Measurements from ENCODE around the gene PEDS1. TPM values are rescaled to one million over a fixed set of nuclear protein-coding genes. Genes with fewer than 3 reads are reported as not detected.
"Not testable (repeated sequence)": the region's sequence is repeated elsewhere in the genome, so short reads cannot be mapped to it uniquely, and the experiment has no call there.

PEDS1 gene
- total RNA-seq, 1 donor from 2014 or later, result 26.1 TPM

GRCh38 chr20:50107086-50107660 is 46.4 kb downstream of the PEDS1 start:
- no peak for DNase-seq (ENCODE audit: low read depth, low spot score)
- no peaks in the 10 kb centered on the region for H3K9me3 Mint-ChIP-seq
- no peaks in the 10 kb centered on the region for H3K27me3 Mint-ChIP-seq (ENCODE audit: low read depth)
- peak overlapping the region; percentile 59 for H3K4me3 Mint-ChIP-seq
- H3K4me1 Mint-ChIP-seq, result peaks cover 58% of the 10 kb centered on the region
- H3K27ac Mint-ChIP-seq (ENCODE audit: unreplicated experiment), result no peak overlapping the region
- no peak for TF ChIP-seq CTCF (conservative IDR thresholded peaks at IDR 0.05)
- no peaks in the 10 kb centered on the region for H3K36me3 Mint-ChIP-seq (ENCODE audit: low read depth)

DNA sequence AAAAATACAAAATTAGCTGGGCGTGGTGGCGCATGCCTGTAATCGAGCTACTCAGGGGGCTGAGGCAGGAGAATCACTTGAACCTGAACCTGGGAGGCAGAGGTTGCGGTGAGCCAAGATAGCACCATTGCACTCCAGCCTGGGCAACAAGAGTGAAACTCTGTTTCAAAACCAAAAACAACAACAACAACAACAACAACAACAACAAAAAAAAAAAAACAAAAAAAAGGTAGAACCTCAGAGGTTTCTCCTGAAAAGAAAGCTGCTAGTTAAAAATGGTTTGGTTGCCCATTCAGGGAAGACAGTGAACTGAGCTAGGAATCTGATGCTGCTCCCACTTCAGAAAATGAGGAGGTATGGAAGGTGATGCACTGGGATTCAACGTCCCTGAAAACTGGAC is 46.9 kb downstream of the PEDS1 start:
- not testable (repeated sequence) for DNase-seq (ENCODE audit: low read depth, low spot score); H3K9me3 Mint-ChIP-seq; H3K27ac Mint-ChIP-seq (ENCODE audit: unreplicated experiment); H3K27me3 Mint-ChIP-seq (ENCODE audit: low read depth); H3K4me3 Mint-ChIP-seq; H3K36me3 Mint-ChIP-seq (ENCODE audit: low read depth)
- H3K4me1 Mint-ChIP-seq, result peaks cover 58% of the 10 kb centered on the region

Other genes with a start within 250 kb of the PEDS1 start
- gene SPATA2, start 238.2 kb downstream of the PEDS1 start, total RNA-seq, result 10.3 and 10.5 TPM in 2 replicates
- gene RNF114, start 217.3 kb downstream of the PEDS1 start, total RNA-seq, result 53.0 and 59.0 TPM in 2 replicates
- 12.5 and 12.9 TPM in 2 replicates for gene SNAI1, start 170.7 kb downstream of the PEDS1 start, total RNA-seq
- gene UBE2V1, start 40.6 kb downstream of the PEDS1 start, total RNA-seq, result 147 and 177 TPM in 2 replicates
- gene CEBPB, start 37.1 kb upstream of the PEDS1 start, total RNA-seq, result 7.6 and 7.8 TPM in 2 replicates

All from neural crest cell (in vitro differentiated cells).